SK-N-SH (cell line): ENCODE measurements around the gene BPIFB3. TPM values are rescaled to one million over a fixed set of nuclear protein-coding genes. Genes with fewer than 3 reads are reported as not detected.

ENCODE experiments used
- CTCF ChIA-PET: fragments of 300-600, 350-600 bp; formaldehyde crosslinking; extraction: SDS; loops from one replicate; lab custom pipeline; 2021; lab: Yijun Ruan, JAX
- POLR2A ChIA-PET: fragments of 350-600 bp; sonication (Branson Sonifier 250); formaldehyde crosslinking; extraction: SDS; loops from one replicate; lab custom pipeline; 2020; ENCODE audit warnings: antibody characterized with exemption, inconsistent platforms; lab: Yijun Ruan, JAX
- DNase-seq: peaks from one replicate; pipeline ENCODE4 v3.0.0; 2012
- H2AFZ ChIP-seq: fragments of 200-600 bp; sonication (generic); 2 replicates; pipeline ENCODE4 v1.8.1; 2016; ENCODE audit warnings: antibody characterized with exemption, mild to moderate bottlenecking, low read depth
- H3F3A ChIP-seq: fragments of 200-600 bp; sonication (generic); replicated peaks from 2 replicates; pipeline ENCODE3; 2016; ENCODE audit warnings: antibody characterized with exemption, mild to moderate bottlenecking; ENCODE audit not compliant: insufficient read depth
- H3K27ac ChIP-seq, 2 experiments: fragments of 200-500 bp in 1 of 2; fragments of 200-600 bp in 1 of 2; sonication (Bioruptor generic) in 1 of 2; sonication (generic), shearing (Covaris generic) in 1 of 2; 2 replicates each; pipeline versions ENCODE4 v1.5.1 to v1.6.1; 2014 to 2016; ENCODE audit warnings: low read depth in 2 of 2, inconsistent platforms in 1 of 2, low read length in 1 of 2, mild to moderate bottlenecking in 1 of 2, mixed read lengths in 1 of 2
- H3K27me3 ChIP-seq: fragments of 200-600 bp; sonication (generic), shearing (Covaris generic); 2 replicates; pipeline ENCODE4 v1.6.1; 2016; ENCODE audit warnings: mixed run types; ENCODE audit not compliant: insufficient read depth
- H3K36me3 ChIP-seq, 2 experiments: fragments of 200-500 bp in 1 of 2; fragments of 200-600 bp in 1 of 2; sonication (Bioruptor generic) in 1 of 2; sonication (generic) in 1 of 2; replicated peaks in 1 of 2; 2 replicates each; pipeline versions ENCODE3 to v1.5.1; 2014 to 2016; ENCODE audit warnings: low read length in 1 of 2, mild to moderate bottlenecking in 1 of 2; ENCODE audit not compliant: insufficient read depth in 2 of 2, control insufficient read depth in 1 of 2
- H3K4me1 ChIP-seq, 2 experiments: fragments of 200-500 bp in 1 of 2; fragments of 200-600 bp in 1 of 2; sonication (Bioruptor generic) in 1 of 2; sonication (generic), shearing (Covaris generic) in 1 of 2; 2 replicates each; pipeline versions ENCODE4 v1.5.1 to v1.6.1; 2014 to 2016; ENCODE audit warnings: low read depth in 1 of 2, low read length in 1 of 2, mixed run types in 1 of 2; ENCODE audit not compliant: insufficient read depth in 2 of 2, control insufficient read depth in 1 of 2
- H3K4me2 ChIP-seq: fragments of 200-600 bp; sonication (generic), shearing (Covaris generic); 2 replicates; pipeline ENCODE4 v1.6.1; 2017; ENCODE audit warnings: mixed run types
- H3K4me3 ChIP-seq, 2 experiments: fragments of 200-500 bp in 1 of 2; fragments of 200-600 bp in 1 of 2; sonication (Bioruptor generic) in 1 of 2; sonication (generic), shearing (Covaris generic) in 1 of 2; 2 replicates each; pipeline versions ENCODE4 v1.5.1 to v1.8.1; 2014 to 2016; ENCODE audit warnings: low read depth in 2 of 2, inconsistent platforms in 1 of 2, low read length in 1 of 2, mild to moderate bottlenecking in 1 of 2, mixed read lengths in 1 of 2, moderate library complexity in 1 of 2
- H3K79me2 ChIP-seq: fragments of 200-600 bp; sonication (generic); 2 replicates; pipeline ENCODE4 v1.8.1; 2017; ENCODE audit warnings: mild to moderate bottlenecking; ENCODE audit not compliant: insufficient read depth
- H3K9ac ChIP-seq: fragments of 200-600 bp; sonication (generic); 2 replicates; pipeline ENCODE4 v1.6.1; 2017; ENCODE audit warnings: mixed run types
- H3K9me2 ChIP-seq: fragments of 200-600 bp; sonication (generic); 2 replicates; pipeline ENCODE4 v1.6.1; 2017; ENCODE audit warnings: mixed run types
- H3K9me3 ChIP-seq: fragments of 200-600 bp; sonication (generic); 2 replicates; pipeline ENCODE4 v1.6.1; 2017; ENCODE audit warnings: mixed run types, mild to moderate bottlenecking, moderate library complexity
- H4K20me1 ChIP-seq: fragments of 200-600 bp; sonication (generic); 2 replicates; pipeline ENCODE4 v1.6.1; 2017; ENCODE audit warnings: mild to moderate bottlenecking, mixed run types; ENCODE audit not compliant: insufficient read depth
- CHD2 ChIP-seq: fragments of 150-350 bp; IDR thresholded peaks from 2 replicates; pipeline ENCODE4 v1.6.1; 2018; ENCODE audit warnings: low read length; ENCODE audit not compliant: partially characterized antibody
- EZH2phosphoT487 ChIP-seq: fragments of 200-600 bp; sonication (generic); IDR thresholded peaks from 2 replicates; pipeline ENCODE4 v1.6.1; 2017; ENCODE audit warnings: low read depth, mixed run types, mild to moderate bottlenecking, antibody characterized with exemption, moderate library complexity, borderline replicate concordance
- FOSL2 ChIP-seq: IDR thresholded peaks from 2 replicates; pipeline ENCODE4 v1.4.0; 2012; ENCODE audit warnings: low read depth, mild to moderate bottlenecking, moderate library complexity, borderline replicate concordance
- JUND ChIP-seq: IDR thresholded peaks from 2 replicates; pipeline ENCODE4 v1.4.0; 2012
- MAX ChIP-seq: IDR thresholded peaks from 2 replicates; pipeline ENCODE4 v1.4.0; 2012; ENCODE audit warnings: low read depth
- NFIC ChIP-seq: IDR thresholded peaks from 2 replicates; pipeline ENCODE4 v1.4.0; 2012; ENCODE audit warnings: borderline replicate concordance
- NRF1 ChIP-seq: IDR thresholded peaks from 2 replicates; pipeline ENCODE4 v1.6.1; 2012; ENCODE audit warnings: low read depth, mild to moderate bottlenecking, low read length
- POLR2AphosphoS5 ChIP-seq: IDR thresholded peaks from 2 replicates; pipeline ENCODE4 v1.6.1; 2012; ENCODE audit warnings: low read depth, low read length
- SIN3A ChIP-seq: IDR thresholded peaks from 2 replicates; pipeline ENCODE4 v1.6.1; 2012; ENCODE audit warnings: low read depth, mild to moderate bottlenecking, low read length, moderate library complexity, borderline replicate concordance
- TAF1 ChIP-seq: IDR thresholded peaks from 2 replicates; pipeline ENCODE4 v1.6.1; 2012; ENCODE audit warnings: low read depth, mild to moderate bottlenecking, low read length, moderate library complexity, borderline replicate concordance
- USF1 ChIP-seq: IDR thresholded peaks from 2 replicates; pipeline ENCODE4 v1.4.0; 2012; ENCODE audit warnings: low read depth, borderline replicate concordance
- USF2 ChIP-seq: fragments of 150-350 bp; IDR thresholded peaks from 2 replicates; pipeline ENCODE4 v1.6.1; 2017; ENCODE audit warnings: antibody characterized with exemption, low read length, low read depth, borderline replicate concordance
- ZBTB33 ChIP-seq: IDR thresholded peaks from 2 replicates; pipeline ENCODE4 v1.4.0; 2012; ENCODE audit warnings: low read depth, borderline replicate concordance
- WGBS: methylation state at CpG from one replicate; pipeline ENCODE4 v1.1.6; 2017; ENCODE audit warnings: low lambda C conversion rate; 5-methylcytosine and 5-hydroxymethylcytosine counted together
- polyA plus RNA-seq, 3 experiments: library from polyadenylated mRNA; depleted of rRNA; stranded (reverse); fragments of >200 nt; gene quantifications; 2 replicates each; pipeline ENCODE4 v1.2.3, GENCODE V29; 2012
- TF ChIP-seq, protein P1 (sequence below): IDR thresholded peaks from 2 replicates; pipeline ENCODE4; 2012

BPIFB3 gene
- polyA plus RNA-seq, 1 of the 3 experiments (the other 2 are of a cell fraction): not detected

- TF ChIP-seq ZBTB33 (no peak), JUND (no peak), TAF1 (no peak), USF2 (no peak), CHD2 (no peak)
These were observed 7.3 kb upstream of the BPIFB3 start (continued) for GRCh38 chr20:33046412-33046811.

DNA sequence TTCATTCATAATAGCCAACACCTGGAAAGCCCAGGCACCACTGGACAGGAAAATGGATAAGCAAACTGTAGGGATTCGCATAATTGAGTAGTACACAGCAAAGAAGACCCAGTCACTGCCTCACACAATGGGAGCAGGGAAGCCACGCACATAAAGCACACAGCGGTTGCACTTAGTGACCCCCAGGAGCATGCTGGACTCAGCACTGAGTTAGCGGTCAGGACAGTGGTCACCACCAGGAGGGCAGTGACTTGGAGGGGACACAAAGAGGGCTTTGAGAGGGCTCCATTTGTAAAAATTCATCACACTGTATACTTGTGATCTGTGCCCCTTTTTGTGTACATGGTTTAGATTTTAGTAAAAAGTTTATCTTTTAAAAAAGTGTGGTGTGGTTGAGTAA, 2.4 kb upstream of the BPIFB3 start:
- H3K27me3 ChIP-seq: peaks cover 22% of the 10 kb centered on the region; the same call in 1 of the 2 replicates
- TF ChIP-seq, protein P1, sequence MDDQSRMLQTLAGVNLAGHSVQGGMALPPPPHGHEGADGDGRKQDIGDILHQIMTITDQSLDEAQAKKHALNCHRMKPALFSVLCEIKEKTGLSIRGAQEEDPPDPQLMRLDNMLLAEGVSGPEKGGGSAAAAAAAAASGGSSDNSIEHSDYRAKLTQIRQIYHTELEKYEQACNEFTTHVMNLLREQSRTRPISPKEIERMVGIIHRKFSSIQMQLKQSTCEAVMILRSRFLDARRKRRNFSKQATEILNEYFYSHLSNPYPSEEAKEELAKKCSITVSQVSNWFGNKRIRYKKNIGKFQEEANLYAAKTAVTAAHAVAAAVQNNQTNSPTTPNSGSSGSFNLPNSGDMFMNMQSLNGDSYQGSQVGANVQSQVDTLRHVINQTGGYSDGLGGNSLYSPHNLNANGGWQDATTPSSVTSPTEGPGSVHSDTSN: no peak
- TF ChIP-seq NFIC: no peak
- no peak for TF ChIP-seq POLR2AphosphoS5
- no peak for TF ChIP-seq ZBTB33
- no peak overlapping the region for H3K4me3 ChIP-seq
- CTCF ChIA-PET: interaction anchor here (1.3 kb wide), 1 partner anchor 261 kb away, joined by 4 read pairs; no protein-coding TSS in a partner anchor
- no peak overlapping the region for H3K27ac ChIP-seq
- H4K20me1 ChIP-seq: no peaks in the 10 kb centered on the region
- H2AFZ ChIP-seq: no peak overlapping the region
- no peaks in the 10 kb centered on the region for H3F3A ChIP-seq
- H3K9ac ChIP-seq: no peak overlapping the region
- H3K79me2 ChIP-seq: no peaks in the 10 kb centered on the region
- H3K4me1 ChIP-seq: no peaks in the 10 kb centered on the region
- 27% methylated on average over 4 of the region's 4 CpGs for WGBS
- H3K4me2 ChIP-seq: no peak overlapping the region
- no peaks in the 10 kb centered on the region for H3K36me3 ChIP-seq
- DNase-seq: no peak
- H3K9me2 ChIP-seq: no peaks in the 10 kb centered on the region
- H3K9me3 ChIP-seq: no peaks in the 10 kb centered on the region
- POLR2A ChIA-PET: no interaction called here

GRCh38 chr20:33054381-33054780, 678 bp downstream of the BPIFB3 start:
- H3K9me3 ChIP-seq: no peaks in the 10 kb centered on the region
- H3K4me2 ChIP-seq: no peak overlapping the region
- no peak for DNase-seq
- no peaks in the 10 kb centered on the region for H3K4me1 ChIP-seq
- no peak overlapping the region for H2AFZ ChIP-seq
- H3K4me3 ChIP-seq: no peak overlapping the region
- no peaks in the 10 kb centered on the region for H3F3A ChIP-seq
- ChIA-PET POLR2A (no interaction called here), CTCF (no interaction called here)
- WGBS: 24% methylated on average over 7 of the region's 7 CpGs
- H3K36me3 ChIP-seq: no peaks in the 10 kb centered on the region
- no peaks in the 10 kb centered on the region for H3K79me2 ChIP-seq
- H4K20me1 ChIP-seq: no peaks in the 10 kb centered on the region
- H3K9ac ChIP-seq: no peak overlapping the region
- no peaks in the 10 kb centered on the region for H3K9me2 ChIP-seq
- no peak overlapping the region for H3K27ac ChIP-seq
- peaks cover 42% of the 10 kb centered on the region; the same call in 1 of the 2 replicates for H3K27me3 ChIP-seq
- no peak for TF ChIP-seq MAX
- no peak for TF ChIP-seq EZH2phosphoT487
- no peak for TF ChIP-seq FOSL2
- TF ChIP-seq POLR2AphosphoS5: no peak
- no peak for TF ChIP-seq USF2
- TF ChIP-seq USF1: no peak
- TF ChIP-seq NRF1: no peak
- no peak for TF ChIP-seq JUND
- TF ChIP-seq SIN3A: no peak
